ENCODE results near the gene VSX2. TPM values are rescaled to one million over a fixed set of nuclear protein-coding genes. Genes with fewer than 3 reads are reported as not detected.

Gene VSX2
- polyA plus RNA-seq, 1 donor (not counting 4 experiments of a cell fraction or from before 2014, with no cell fraction given), result not detected

DNA sequence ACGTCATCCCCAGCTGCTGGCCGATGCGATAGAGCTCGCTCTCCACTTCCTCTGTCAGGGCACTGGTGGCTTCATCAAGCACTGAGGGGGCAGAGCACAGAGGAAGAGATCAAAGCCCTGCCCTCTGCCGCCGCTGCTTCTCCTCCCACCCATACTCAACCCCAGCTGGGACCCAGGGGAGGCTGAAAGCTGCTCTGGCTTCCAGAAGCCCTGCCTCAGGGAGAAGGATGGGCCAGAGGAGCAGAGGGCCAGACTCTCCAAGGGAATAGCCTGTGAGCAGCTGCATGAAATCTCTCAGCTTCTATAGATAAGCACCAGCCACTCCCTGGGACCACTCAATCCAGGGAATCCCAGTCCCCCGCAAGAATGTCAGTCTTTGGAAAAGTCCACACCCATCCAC is 47.5 kb downstream of the VSX2 start:
- no peaks in the 10 kb centered on the region for H3K79me2 ChIP-seq (ENCODE audit: control insufficient read depth, insufficient read depth, low read length)
- no peaks in the 10 kb centered on the region for H3K27me3 ChIP-seq (ENCODE audit: control insufficient read depth, extremely low read depth, insufficient read depth, low read length)
- no peak overlapping the region for H2AFZ ChIP-seq (ENCODE audit: control insufficient read depth, low read length)
- no peaks in the 10 kb centered on the region for H4K20me1 ChIP-seq (ENCODE audit: control insufficient read depth, extremely low read depth, insufficient read depth, low read length)
- dilution Hi-C loops (cut with MboI; ENCODE audit: extremely low pct_ligation_motif_present, low sequenced_read_pairs), result no loop called here
- no peak overlapping the region for H3K9ac ChIP-seq (ENCODE audit: control insufficient read depth, extremely low read depth, insufficient read depth, low read length)
- TF ChIP-seq EZH2 (IDR thresholded peaks at IDR 0.05; ENCODE audit: low read length), result no peak
- TF ChIP-seq, protein P1, sequence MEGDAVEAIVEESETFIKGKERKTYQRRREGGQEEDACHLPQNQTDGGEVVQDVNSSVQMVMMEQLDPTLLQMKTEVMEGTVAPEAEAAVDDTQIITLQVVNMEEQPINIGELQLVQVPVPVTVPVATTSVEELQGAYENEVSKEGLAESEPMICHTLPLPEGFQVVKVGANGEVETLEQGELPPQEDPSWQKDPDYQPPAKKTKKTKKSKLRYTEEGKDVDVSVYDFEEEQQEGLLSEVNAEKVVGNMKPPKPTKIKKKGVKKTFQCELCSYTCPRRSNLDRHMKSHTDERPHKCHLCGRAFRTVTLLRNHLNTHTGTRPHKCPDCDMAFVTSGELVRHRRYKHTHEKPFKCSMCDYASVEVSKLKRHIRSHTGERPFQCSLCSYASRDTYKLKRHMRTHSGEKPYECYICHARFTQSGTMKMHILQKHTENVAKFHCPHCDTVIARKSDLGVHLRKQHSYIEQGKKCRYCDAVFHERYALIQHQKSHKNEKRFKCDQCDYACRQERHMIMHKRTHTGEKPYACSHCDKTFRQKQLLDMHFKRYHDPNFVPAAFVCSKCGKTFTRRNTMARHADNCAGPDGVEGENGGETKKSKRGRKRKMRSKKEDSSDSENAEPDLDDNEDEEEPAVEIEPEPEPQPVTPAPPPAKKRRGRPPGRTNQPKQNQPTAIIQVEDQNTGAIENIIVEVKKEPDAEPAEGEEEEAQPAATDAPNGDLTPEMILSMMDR (optimal IDR thresholded peaks at IDR 0.05 in 1 of 3, IDR thresholded peaks at IDR 0.05 in 1 of 3, conservative IDR thresholded peaks at IDR 0.05 in 1 of 3; ENCODE audit: extremely low read depth in 1 of 3, insufficient read depth in 2 of 3, low read length in 3 of 3), result no peak
- FAIRE-seq (no peak), DNase-seq (ENCODE audit: low read depth, low spot score) (no peak)
- H3K9me3 ChIP-seq (ENCODE audit: control insufficient read depth, low read depth, low read length), result no peaks in the 10 kb centered on the region
- no peak overlapping the region for H3K27ac ChIP-seq (ENCODE audit: control insufficient read depth, insufficient read depth, low read length)
- no peak overlapping the region for H3K4me2 ChIP-seq (ENCODE audit: control insufficient read depth, extremely low read depth, insufficient read depth, low read depth, low read length)
- H3K4me3 ChIP-seq (ENCODE audit: control insufficient read depth in 2 of 3, extremely low read depth in 1 of 3, insufficient read depth in 2 of 3, low read depth in 1 of 3, low read length in 3 of 3), result no peak overlapping the region
- H3K9me1 ChIP-seq (ENCODE audit: control insufficient read depth, extremely low read depth, insufficient read depth, low read length), result no peaks in the 10 kb centered on the region
- H3K36me3 ChIP-seq (ENCODE audit: control insufficient read depth in 2 of 2, extremely low read depth in 1 of 2, insufficient read depth in 2 of 2, low read length in 2 of 2), result peaks cover 15 to 31% of the 10 kb centered on the region in 2 experiments
- no peaks in the 10 kb centered on the region for H3K4me1 ChIP-seq (ENCODE audit: control insufficient read depth, extremely low read depth, insufficient read depth, low read length)

DNA sequence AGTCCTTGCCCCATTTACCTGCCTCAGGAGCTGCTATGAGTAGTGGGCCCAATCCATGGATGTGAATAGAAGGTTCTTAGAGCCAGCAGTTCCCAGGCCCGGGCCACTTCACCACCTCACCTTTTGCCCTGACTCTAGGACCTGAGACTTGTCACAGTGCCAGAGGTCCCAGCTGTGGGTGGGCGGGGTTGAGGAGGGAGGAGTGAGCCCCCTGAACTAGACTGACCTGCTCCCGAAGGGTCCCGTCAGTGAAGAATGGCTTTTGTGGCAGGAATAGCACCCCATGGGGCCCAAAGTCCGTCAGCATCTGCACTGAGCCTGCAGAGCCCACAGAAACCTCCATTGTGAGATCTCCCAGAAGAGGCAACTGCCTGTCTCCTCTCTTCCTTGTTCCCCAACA is 50.6 kb downstream of the VSX2 start:
- H3K36me3 ChIP-seq (ENCODE audit: control insufficient read depth in 2 of 2, extremely low read depth in 1 of 2, insufficient read depth in 2 of 2, low read length in 2 of 2), result peaks cover 24 to 31% of the 10 kb centered on the region in 2 experiments
- DNase-seq (ENCODE audit: low read depth, low spot score) (no peak), FAIRE-seq (no peak)
- no peak overlapping the region for H3K9ac ChIP-seq (ENCODE audit: control insufficient read depth, extremely low read depth, insufficient read depth, low read length)
- H3K9me1 ChIP-seq (ENCODE audit: control insufficient read depth, extremely low read depth, insufficient read depth, low read length), result no peaks in the 10 kb centered on the region
- H3K27ac ChIP-seq (ENCODE audit: control insufficient read depth, insufficient read depth, low read length), result no peak overlapping the region
- no peaks in the 10 kb centered on the region for H3K79me2 ChIP-seq (ENCODE audit: control insufficient read depth, insufficient read depth, low read length)
- H3K4me1 ChIP-seq (ENCODE audit: control insufficient read depth, extremely low read depth, insufficient read depth, low read length), result no peaks in the 10 kb centered on the region
- H2AFZ ChIP-seq (ENCODE audit: control insufficient read depth, low read length), result no peak overlapping the region
- H4K20me1 ChIP-seq (ENCODE audit: control insufficient read depth, extremely low read depth, insufficient read depth, low read length), result no peaks in the 10 kb centered on the region
- no peak overlapping the region for H3K4me2 ChIP-seq (ENCODE audit: control insufficient read depth, extremely low read depth, insufficient read depth, low read depth, low read length)
- no peaks in the 10 kb centered on the region for H3K27me3 ChIP-seq (ENCODE audit: control insufficient read depth, extremely low read depth, insufficient read depth, low read length)
- TF ChIP-seq, protein P1 (optimal IDR thresholded peaks at IDR 0.05 in 1 of 3, IDR thresholded peaks at IDR 0.05 in 1 of 3, conservative IDR thresholded peaks at IDR 0.05 in 1 of 3; ENCODE audit: extremely low read depth in 1 of 3, insufficient read depth in 2 of 3, low read length in 3 of 3), result no peak
- TF ChIP-seq EZH2 (IDR thresholded peaks at IDR 0.05; ENCODE audit: low read length), result no peak
- no peak overlapping the region for H3K4me3 ChIP-seq (ENCODE audit: control insufficient read depth in 2 of 3, extremely low read depth in 1 of 3, insufficient read depth in 2 of 3, low read depth in 1 of 3, low read length in 3 of 3)
- dilution Hi-C loops (cut with MboI; ENCODE audit: extremely low pct_ligation_motif_present, low sequenced_read_pairs), result no loop called here
- H3K9me3 ChIP-seq (ENCODE audit: control insufficient read depth, low read depth, low read length), result no peaks in the 10 kb centered on the region

All from keratinocyte (primary cell).